ENCODE results near the gene GNG3.
"Not testable (repeated sequence)": the region's sequence is repeated elsewhere in the genome, so short reads cannot be mapped to it uniquely, and the experiment has no call there.

Gene GNG3

GRCh38 chr11:62724171-62724570, 16.7 kb downstream of the GNG3 start:
- no peak for DNase-seq

- no peak for DNase-seq
These were observed 18.2 kb downstream of the GNG3 start for GRCh38 chr11:62725646-62726045.

DNA sequence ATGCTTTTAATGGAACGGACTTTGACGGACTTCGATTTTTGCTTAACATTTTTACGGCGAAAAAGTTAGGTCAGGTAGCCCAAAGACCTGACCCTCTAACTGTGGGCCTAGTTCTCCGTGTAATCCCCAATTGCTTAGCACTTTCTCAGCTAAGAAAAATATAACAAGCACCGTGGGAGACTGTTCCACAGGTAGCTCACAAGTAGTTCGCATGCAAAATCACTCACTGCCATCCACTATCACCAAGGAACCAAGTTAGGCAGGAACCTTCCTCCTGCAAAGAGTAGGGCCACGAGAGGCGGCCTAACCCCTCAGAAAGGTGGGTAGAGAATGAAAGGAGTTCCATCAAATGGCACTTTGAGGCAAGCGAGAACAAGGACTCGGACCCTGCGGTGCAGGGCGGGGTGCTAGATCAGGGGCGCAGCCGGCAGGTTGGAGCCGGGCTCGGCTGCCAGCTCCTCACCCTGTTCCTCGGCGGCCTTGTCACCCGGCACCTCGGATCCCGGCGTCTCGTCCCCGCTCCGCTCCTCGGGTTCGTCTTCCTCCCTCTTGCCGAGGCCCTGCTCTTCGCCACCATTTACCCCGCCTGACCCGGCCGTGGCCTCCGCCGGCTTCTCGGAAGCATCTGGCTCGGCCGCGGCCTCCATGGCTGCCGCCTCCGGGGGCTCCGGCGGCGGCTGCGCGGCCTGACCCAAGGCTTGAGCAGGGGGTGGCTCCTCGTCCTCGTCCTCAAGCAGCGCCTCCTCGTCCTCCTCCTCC, 18.9 kb downstream of the GNG3 start:
- DNase-seq = no peak

- DNase-seq = no peak
These were observed 19.4 kb downstream of the GNG3 start for GRCh38 chr11:62726915-62727164.

DNA sequence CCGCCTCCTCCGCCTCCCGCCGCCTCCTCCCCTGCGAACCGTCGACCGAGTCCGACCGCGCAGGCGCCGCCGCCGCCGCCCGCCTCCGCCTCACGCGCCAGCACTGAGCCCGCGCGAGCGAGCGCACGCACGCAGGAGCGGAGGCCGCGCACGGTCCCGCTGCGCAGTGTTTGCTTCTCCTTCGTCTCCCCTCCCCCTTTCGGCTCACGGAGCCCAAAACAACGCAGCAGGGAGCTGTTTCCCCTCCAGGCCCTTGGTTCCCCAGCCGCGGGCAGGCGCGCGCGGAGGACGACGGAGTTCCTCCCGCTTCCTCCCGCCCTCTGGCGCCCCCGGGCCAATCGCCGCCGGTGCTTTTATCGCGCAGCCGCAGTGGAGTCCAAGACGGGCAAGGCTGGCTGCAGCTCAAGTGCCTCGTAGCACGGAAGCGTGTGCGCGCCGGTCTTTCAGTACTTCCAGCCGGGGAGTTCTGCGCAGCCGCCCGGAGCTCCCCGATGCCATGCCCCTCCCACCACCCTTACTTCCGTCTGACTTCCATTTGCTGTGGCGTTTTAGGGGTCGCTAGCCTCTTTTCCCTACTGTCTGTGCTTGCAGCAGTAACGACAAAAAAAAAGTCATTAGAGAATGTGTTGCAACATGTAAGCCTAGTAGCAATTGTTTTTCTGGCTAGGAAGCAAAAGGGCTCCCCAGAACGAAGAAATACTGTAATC, 19.8 kb downstream of the GNG3 start, which contains the start of gene HNRNPUL2:
TSS of gene HNRNPUL2 (minus strand) at position 293 of the 707 bp plus-strand sequence. CDS start 301 bp downstream, outside the sequence.
- peak; percentile 100 for DNase-seq

GRCh38 chr11:62727872-62728170, 20.3 kb downstream of the GNG3 start:
- DNase-seq = peak; percentile 100

GRCh38 chr11:62728171-62728988, 20.9 kb downstream of the GNG3 start, which contains the start of gene TTC9C:
TSS of gene TTC9C (plus strand) at chr11:62728486. CDS start at chr11:62728849, 363 bp downstream.
- peak; percentile 86 for DNase-seq

GRCh38 chr11:62730076-62730475, 22.6 kb downstream of the GNG3 start:
- DNase-seq = not testable (repeated sequence)

DNA sequence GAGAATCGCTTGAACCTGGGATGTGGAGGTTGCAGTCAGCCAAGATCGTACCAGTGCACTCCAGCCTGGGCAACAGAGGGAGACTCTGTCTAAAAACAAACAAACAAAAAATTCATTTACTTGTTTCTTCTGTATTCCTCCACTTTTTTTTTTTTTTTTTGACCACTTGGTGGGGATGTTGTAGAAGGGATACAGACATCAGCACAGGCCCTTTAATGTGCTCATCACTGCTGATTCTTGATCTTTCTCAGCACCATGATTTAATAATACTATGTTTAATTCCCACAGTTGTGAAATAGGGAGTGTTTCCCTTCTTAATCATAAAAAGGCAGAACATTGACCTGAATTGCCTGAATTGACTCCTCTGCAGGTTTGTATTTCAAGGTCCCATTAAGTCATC, 25.4 kb downstream of the GNG3 start:
- no peak for DNase-seq

- DNase-seq = no peak
These were observed 29.7 kb downstream of the GNG3 start for GRCh38 chr11:62737196-62737595.

DNA sequence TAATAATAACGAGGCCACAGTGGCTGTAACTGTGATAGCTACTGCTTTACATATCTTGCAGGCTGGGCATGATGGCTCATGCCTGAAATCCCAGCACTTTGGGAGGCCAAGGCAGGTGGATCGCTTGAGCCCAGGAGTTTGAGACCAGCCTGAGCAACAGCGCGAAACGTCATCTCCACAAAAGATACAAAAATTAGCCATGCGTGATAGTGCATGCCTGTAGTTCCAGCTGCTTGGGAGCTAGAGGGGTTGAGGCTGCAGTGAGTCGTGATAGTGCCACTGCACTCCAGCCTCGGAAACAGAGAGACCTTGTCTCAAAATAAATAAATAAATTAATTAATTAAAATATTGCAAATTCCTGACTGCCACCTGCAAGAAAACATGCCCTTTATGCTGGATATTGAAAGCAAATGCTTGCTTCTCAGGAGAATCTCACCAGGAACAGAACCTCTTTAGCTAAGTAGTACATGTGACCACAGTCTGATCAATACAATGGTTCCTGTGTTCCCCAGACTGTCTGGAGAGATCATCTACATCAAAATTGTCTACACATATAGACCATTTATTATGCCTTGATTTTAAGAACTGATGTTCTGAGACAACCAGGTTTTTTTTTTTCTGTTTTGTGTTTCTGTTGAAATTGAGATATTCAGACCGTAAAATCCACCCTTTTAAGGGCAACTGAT, 40.1 kb downstream of the GNG3 start:
- no peak for DNase-seq

- DNase-seq = not testable (repeated sequence)
These were observed 42.5 kb downstream of the GNG3 start for GRCh38 chr11:62749931-62750330.

- DNase-seq = no peak
These were observed 44.8 kb downstream of the GNG3 start for GRCh38 chr11:62752177-62752785.

- no peak for DNase-seq
These were observed 45.7 kb downstream of the GNG3 start for GRCh38 chr11:62752994-62753735.

DNA sequence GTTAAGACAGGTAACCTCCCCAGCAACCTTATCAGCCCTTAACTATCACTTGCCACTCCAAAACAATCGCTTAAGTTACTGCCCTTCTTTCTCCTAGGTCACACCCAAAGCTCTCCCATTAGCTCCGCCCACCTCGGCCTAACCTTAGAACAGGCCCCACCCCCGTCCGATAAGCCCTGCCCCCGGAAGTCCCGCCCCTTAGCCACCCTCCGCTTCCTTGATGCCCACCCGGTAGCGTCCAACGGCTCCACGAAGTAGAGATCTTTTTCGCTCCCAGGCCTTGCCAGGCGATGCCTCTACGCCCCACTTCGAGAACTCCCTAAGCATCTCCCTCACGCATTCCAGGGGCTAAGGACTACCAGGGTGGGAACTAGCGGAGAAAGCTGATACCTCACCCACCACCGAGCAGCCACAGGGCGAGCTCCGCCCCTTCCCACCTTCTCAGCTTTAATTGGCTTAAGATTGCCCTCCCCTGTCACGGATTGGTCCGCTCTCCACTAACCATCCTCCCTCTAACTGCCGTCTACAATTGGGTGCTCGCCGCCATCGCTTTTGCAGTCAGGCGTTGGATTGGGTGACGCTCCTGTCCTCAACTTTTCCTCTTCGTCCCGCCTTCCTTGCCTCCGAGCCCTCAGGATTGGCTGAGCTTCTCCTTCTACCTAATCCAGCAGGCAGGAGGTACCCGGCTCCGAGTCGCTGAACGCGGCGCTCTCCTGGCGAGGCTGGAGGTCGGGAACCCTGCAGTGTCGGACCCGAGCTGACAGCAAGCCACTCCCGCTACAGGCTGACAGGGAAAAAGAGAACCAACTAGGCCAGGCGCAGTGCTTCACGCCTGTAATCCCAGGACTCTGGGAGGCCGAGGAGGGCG, 46.5 kb downstream of the GNG3 start, which contains the start of gene ZBTB3:
TSS of gene ZBTB3 (minus strand) at position 425 of the 868 bp plus-strand sequence. CDS start 496 bp downstream, outside the sequence.
- DNase-seq = peak; percentile 99

GRCh38 chr11:62755086-62755615, 47.7 kb downstream of the GNG3 start:
- DNase-seq = no peak

DNA sequence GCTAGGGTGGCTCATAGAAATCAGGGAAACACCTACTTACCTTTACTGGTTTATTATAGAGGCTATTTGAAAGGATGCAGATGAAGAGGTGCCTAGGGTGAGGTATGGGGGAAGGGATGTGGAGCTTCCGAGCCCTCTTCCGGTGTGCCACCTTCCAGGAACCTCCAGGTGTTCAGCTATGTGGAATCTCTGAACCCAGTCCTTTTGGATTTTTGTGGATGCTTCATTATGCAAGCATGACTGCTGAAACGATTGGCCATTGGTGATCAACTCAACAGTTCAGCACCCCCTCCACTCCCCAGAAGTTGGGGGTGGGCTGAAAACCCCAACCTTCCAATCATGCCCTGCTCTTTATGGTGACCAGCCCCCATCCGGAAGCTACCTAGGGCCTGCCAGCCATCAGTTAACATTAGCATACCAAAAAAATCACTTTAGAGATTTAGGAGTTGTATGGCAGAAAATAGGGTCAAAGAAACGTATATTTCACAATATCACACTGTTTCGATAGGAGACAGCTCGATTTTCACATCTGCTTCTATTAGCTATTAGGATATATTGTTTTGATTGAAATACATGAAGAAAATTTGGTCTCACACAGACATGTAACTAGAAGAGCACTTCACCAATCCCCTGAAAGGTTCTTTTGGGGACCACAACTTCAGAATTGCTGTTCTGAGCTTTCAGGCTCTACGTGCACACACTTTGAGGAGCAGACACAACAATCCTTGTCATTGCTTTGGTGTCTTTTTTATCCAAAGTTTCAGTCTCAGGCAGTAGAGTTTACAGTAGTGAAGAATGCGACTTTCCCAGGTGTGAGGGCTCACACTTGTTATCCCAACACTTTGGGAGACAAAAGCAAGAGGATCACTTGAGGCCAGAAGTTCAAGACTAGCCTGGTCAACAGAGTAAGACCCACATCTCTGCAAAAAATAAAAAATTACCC, 50.6 kb downstream of the GNG3 start:
- no peak for DNase-seq
